Cardiac muscle cell (in vitro differentiated cells and primary cell): Measurements from ENCODE around the gene SEC14L1. TPM values are rescaled to one million over a fixed set of nuclear protein-coding genes. Genes with fewer than 3 reads are reported as not detected.

Experiments used
- DNase-seq, 2 donors: peaks; one replicate each; pipeline versions ENCODE4 v3.0.0 to v3.0.0-alpha.2; 2010 to 2017; ENCODE audit warnings: low read depth in 1 of 2, low spot score in 1 of 2
- H3K27ac ChIP-seq: fragments of 200-600 bp; sonication (generic); 2 replicates; pipeline ENCODE4 v1.5.1; 2016
- H3K27me3 ChIP-seq: fragments of 200-600 bp; sonication (generic); 2 replicates; pipeline ENCODE4 v1.6.0; 2016; ENCODE audit warnings: control low read depth
- H3K36me3 ChIP-seq: fragments of 200-600 bp; sonication (generic); 2 replicates; pipeline ENCODE4 v1.5.1; 2016; ENCODE audit warnings: control low read depth
- H3K4me1 ChIP-seq: fragments of 200-600 bp; sonication (generic); 2 replicates; pipeline ENCODE4 v1.8.1; 2017; ENCODE audit warnings: low read depth, mild to moderate bottlenecking, mixed run types
- H3K4me3 ChIP-seq: fragments of 200-600 bp; sonication (generic); 2 replicates; pipeline ENCODE4 v1.5.1; 2016; ENCODE audit warnings: mild to moderate bottlenecking
- H3K9me3 ChIP-seq: fragments of 200-600 bp; sonication (generic); 2 replicates; pipeline ENCODE4 v1.5.1; 2017; ENCODE audit warnings: low read depth, mild to moderate bottlenecking, control low read depth
- polyA plus RNA-seq: library from polyadenylated mRNA; unstranded; fragments of >200 nt; fragmentation: Nextera tagmentation; extraction: Ambion mirVana; gene quantifications from 2 replicates; pipeline ENCODE4 v1.2.1, GENCODE V29; 2016
- total RNA-seq: library from RNA; depleted of rRNA; stranded (reverse); fragments of >200 nt; gene quantifications from 2 replicates; pipeline ENCODE4 v1.2.3, GENCODE V29; 2016
- TF ChIP-seq, protein P1 (sequence below): IDR thresholded peaks from 2 replicates; pipeline ENCODE4 v1.5.1; 2012; ENCODE audit warnings: low read depth, mild to moderate bottlenecking, low read length

Gene SEC14L1
- total RNA-seq (25.5 and 26.0 TPM in 2 replicates), polyA plus RNA-seq (30.0 and 32.4 TPM in 2 replicates)

DNA sequence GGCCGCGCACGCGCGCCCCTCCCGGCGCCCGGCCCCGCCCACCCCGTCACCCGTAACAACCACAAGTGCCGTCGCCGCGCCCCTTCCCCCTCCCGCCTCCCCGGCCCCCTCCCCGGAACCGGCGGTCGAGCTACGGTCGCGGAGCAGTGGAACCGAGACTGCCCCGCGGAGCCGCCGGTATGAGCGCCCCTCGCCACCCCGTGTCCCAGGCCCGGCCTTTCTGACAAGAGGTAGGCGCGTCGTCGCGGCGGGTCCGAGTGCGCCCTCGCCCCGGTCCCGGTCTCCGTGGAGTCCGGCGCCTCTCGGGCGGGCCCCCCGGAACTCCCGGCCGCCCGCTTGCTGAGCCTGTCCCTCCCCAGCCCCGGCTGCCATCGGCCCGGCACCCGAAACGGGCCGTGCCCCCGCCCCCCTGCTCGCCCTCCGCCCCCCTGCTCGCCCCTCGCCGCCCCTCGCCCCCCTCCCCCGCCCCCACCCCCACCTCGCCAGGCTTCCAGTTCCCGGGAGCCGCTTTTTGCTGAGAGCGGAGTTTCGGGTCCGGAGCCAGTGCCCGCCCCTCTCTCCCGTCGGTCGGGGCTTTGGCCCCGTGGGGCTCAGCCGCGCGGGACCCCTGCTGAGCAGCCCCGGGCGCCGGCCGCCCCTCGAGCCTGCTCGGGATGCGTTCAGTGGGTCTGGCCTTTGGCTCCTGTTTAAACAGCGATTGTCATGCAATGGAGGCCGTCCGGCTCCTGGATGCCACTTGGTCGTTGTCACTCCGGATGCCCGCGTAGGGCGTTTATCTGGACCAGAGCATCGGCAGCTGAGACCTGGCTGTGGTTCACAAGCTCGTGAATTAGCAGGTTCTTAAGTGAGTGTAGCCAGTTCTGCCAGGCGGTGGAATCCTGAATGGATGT, at the start of gene SEC14L1:
TSS of gene SEC14L1 (plus strand) at position 92 of the 890 bp plus-strand sequence. CDS start 2,628 bp downstream, outside the sequence.
- no peaks in the 10 kb centered on the region for H3K9me3 ChIP-seq
- H3K4me1 ChIP-seq: peaks cover 15% of the 10 kb centered on the region
- TF ChIP-seq, protein P1, sequence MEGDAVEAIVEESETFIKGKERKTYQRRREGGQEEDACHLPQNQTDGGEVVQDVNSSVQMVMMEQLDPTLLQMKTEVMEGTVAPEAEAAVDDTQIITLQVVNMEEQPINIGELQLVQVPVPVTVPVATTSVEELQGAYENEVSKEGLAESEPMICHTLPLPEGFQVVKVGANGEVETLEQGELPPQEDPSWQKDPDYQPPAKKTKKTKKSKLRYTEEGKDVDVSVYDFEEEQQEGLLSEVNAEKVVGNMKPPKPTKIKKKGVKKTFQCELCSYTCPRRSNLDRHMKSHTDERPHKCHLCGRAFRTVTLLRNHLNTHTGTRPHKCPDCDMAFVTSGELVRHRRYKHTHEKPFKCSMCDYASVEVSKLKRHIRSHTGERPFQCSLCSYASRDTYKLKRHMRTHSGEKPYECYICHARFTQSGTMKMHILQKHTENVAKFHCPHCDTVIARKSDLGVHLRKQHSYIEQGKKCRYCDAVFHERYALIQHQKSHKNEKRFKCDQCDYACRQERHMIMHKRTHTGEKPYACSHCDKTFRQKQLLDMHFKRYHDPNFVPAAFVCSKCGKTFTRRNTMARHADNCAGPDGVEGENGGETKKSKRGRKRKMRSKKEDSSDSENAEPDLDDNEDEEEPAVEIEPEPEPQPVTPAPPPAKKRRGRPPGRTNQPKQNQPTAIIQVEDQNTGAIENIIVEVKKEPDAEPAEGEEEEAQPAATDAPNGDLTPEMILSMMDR: no peak
- peaks cover 7% of the 10 kb centered on the region for H3K36me3 ChIP-seq
- peak; percentile 33 to 51 for DNase-seq
- H3K27ac ChIP-seq: peak within 1 kb of the TSS; percentile 86
- H3K4me3 ChIP-seq: peak within 1 kb of the TSS; percentile 70
- H3K27me3 ChIP-seq: no peaks in the 10 kb centered on the region

DNA sequence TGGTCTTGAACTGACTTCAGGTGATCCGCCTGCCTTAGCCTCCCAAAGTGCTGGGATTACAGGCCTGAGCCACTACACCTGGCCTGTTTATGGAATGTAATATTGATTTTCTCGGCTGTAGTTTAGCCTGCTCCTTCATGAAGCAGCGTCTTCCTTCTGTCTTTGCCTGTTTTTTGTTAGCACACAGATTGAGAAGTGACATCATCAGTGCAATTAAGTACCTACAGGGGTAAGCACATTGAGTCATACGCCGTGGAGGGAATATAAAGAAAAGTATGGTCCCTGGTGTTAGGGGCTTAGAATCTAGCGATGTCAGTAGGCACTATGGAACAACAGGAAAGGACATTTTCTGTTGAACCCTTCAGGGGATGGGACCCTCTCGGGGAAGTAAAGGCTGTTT, 48.7 kb upstream of the SEC14L1 start:
- TF ChIP-seq, protein P1: no peak
- no peak for DNase-seq
- Histone ChIP-seq H3K27me3 (no peaks in the 10 kb centered on the region), H3K4me3 (no peak overlapping the region), H3K4me1 (peaks cover 14% of the 10 kb centered on the region), H3K36me3 (peaks cover 6% of the 10 kb centered on the region), H3K9me3 (no peaks in the 10 kb centered on the region), H3K27ac (no peak overlapping the region)

DNA sequence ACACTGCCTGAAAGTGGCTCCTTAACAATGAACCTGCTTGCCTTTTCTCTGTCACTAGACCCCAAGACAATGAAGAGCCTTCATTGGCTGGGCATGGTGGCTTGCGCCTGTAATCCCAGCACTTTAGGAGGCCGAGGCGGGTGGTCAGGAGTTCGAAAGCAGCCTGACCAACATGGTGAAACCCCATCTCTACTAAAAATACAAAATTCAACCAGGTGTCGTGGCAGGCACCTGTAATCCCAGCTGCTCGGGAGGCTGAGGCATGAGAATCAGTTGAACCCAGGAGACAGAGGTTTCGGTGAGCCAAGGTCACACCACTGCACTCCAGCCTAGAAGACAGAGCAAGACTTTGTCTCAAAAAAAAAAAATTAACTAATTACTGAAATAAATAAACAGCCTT, 45.3 kb upstream of the SEC14L1 start:
- Histone ChIP-seq H3K4me1 (peaks cover 14% of the 10 kb centered on the region), H3K4me3 (no peak overlapping the region), H3K36me3 (peaks cover 6% of the 10 kb centered on the region), H3K27ac (peak overlapping the region; percentile 75), H3K9me3 (no peaks in the 10 kb centered on the region), H3K27me3 (no peaks in the 10 kb centered on the region)
- TF ChIP-seq, protein P1: no peak
- DNase-seq: no peak

DNA sequence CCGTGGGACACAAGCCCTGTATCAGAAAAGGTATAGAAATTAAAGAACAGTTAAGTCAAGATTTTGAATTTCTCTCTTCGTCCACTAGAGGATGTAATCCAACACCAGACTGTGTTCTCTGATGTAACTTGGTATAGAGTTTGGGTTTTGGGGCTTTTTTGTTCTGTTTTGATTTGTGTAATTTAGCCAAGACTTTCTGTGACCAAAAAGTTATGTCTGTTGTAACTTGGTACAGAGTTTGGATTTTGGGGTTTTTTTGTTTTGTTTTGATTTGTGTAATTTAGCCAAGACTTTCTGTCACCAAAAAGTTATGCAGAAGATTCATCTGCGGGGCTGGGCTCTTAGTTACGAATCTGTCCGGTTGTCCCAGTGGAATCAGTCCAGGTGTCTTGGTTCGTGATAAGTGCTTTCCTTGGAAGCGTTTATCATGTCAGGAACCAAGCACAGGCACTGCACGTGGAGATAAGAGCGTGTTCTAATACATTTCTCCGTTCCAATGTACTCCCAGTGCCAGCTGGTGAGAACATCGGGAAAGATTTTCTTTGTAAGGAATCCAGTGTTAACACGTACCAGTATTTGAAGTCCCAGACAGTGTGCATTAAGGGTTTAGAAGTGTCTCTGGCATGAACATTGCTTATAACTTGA, 44.1 kb upstream of the SEC14L1 start:
- DNase-seq: peak; percentile 18 to 73
- peaks cover 6% of the 10 kb centered on the region for H3K36me3 ChIP-seq
- no peaks in the 10 kb centered on the region for H3K9me3 ChIP-seq
- no peak overlapping the region for H3K4me3 ChIP-seq
- H3K4me1 ChIP-seq: peaks cover 14% of the 10 kb centered on the region
- H3K27ac ChIP-seq: peak overlapping the region; percentile 53
- H3K27me3 ChIP-seq: no peaks in the 10 kb centered on the region
- TF ChIP-seq, protein P1: peak; percentile 87

DNA sequence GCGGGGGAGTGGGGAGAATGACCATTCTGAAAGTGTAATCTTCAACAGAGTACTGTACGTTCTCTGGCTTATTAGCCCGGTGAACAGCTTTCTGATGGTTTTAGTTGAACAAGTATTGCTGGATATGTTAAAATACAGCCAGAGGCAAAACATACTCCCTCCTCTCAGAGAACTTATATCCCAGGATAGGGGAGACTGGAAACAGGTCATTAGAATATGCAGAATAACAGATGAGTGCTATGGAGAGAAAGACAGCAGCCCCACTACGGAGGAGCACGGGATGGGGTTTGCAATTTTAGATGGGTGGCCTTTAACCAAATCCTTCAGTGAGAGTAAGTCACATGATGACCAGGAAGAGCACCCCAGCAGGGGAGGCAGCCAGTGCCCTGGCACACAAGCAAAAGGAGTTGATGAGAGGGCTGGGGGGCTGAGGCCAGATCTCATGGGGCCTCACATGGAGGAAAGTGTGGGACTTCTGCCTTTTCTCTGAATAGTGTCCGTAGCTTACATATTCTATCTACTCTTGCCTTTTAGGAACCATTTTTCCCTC, 43.1 kb upstream of the SEC14L1 start:
- TF ChIP-seq, protein P1: no peak
- Histone ChIP-seq H3K4me3 (no peak overlapping the region), H3K27me3 (no peaks in the 10 kb centered on the region), H3K4me1 (peaks cover 14% of the 10 kb centered on the region), H3K36me3 (peaks cover 6% of the 10 kb centered on the region), H3K27ac (no peak overlapping the region), H3K9me3 (no peaks in the 10 kb centered on the region)
- DNase-seq: no peak
